ENCODE data around the gene NUP50.
A peak's percentile ranks its signal among the peaks of the same experiment; 100 is the strongest.

DNA sequence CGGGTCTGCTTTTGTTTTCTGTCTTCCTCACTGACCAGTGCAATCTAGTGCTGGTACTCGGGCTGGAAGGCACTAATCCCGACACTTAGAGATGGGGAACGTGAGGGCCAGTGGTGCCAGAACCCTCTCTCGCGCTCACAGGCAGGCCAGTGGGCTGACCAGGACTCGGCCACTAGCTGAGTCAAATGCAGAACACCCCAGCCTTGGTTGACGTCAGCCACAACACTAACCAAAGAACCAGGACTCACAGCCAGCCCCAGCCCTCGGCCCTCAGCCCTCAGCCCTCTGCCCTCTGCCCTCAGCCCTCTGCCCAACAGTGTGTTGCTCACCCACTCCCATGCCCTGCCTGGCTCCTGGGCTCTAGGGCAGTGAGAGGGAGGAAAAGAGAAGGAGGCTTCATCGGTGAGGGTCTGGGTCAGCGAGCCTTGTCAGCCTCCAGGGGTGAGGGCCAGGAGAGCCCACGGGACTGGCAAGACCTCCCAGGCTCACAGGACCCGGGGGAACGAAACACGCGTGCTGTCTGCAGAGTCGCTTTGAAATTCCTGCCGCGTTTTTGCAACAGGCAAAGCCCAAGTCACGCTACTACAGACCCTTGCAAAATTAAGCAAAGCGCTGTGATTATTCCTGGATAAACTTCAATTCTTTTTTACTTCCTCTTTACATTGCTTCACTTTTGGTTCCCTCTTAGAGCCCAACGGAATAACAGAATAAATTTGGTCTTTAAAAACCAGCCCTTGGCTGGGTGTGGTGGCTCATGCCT, 49.4 kb downstream of the NUP50 start:
- TF ChIP-seq POLR2A (IDR thresholded peaks at IDR 0.05): peak in 1 of 2 donors; percentile 9
- TF ChIP-seq, protein P1, sequence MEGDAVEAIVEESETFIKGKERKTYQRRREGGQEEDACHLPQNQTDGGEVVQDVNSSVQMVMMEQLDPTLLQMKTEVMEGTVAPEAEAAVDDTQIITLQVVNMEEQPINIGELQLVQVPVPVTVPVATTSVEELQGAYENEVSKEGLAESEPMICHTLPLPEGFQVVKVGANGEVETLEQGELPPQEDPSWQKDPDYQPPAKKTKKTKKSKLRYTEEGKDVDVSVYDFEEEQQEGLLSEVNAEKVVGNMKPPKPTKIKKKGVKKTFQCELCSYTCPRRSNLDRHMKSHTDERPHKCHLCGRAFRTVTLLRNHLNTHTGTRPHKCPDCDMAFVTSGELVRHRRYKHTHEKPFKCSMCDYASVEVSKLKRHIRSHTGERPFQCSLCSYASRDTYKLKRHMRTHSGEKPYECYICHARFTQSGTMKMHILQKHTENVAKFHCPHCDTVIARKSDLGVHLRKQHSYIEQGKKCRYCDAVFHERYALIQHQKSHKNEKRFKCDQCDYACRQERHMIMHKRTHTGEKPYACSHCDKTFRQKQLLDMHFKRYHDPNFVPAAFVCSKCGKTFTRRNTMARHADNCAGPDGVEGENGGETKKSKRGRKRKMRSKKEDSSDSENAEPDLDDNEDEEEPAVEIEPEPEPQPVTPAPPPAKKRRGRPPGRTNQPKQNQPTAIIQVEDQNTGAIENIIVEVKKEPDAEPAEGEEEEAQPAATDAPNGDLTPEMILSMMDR (IDR thresholded peaks at IDR 0.05): no peak
